ENCODE data around the gene RPS6KA2. TPM values are rescaled to one million over a fixed set of nuclear protein-coding genes. Genes with fewer than 3 reads are reported as not detected.

The RPS6KA2 gene
- 100 to 1,000 TPM in 1 of 2 donors, 10 to 100 TPM in 1; 78.6 to 131 TPM for total RNA-seq

DNA sequence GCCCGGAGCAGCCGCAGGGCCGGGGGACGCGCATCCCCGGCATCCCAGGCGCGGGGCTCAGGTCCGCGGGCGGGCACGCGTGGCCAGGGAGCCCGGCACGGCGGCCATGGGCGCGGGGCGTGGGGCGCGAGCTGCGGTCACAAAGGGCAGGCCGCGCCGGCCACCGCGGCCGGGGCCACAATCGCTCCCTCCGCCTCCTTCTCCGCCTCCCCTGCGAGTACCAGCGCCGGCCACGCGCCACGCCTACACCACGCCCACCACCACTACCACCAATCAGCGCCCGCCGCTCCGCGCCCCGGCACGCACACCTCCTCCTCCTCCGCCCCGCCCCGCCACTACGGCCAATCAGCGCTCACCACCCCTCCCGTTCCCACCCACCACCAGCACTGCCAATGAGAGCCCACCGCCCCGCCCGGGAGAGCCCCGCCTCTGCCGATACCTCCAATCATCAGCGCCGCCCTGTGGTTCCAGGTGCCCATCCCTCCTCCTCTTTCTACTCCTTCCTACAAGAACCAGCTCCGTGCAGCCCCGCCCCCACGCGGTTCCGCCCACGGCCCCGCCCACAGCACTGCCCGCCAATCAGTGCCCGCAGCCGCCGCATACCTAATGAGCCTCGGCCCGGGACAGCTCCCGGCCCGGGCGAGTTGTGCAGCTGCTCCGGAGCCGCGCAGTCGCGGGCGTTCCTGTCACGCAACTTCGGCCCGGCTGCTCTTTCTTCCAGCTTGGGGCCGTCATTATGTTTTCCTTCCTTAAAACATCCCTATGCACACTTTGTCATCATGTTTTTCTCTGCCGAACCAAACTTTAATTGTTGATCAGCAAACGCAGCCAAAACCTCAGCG, at the start of gene RPS6KA2:
RPS6KA2 (minus strand) TSS at position 219 of the 842 bp plus-strand sequence. CDS start 232 bp downstream, outside the sequence.
- TF ChIP-seq CTCF (IDR thresholded peaks at IDR 0.05): peak in 1 of 2 donors; percentile 12
- peak; percentile 100 for DNase-seq (ENCODE audit: low spot score)
- Histone ChIP-seq H3K36me3 (no peaks in the 10 kb centered on the region), H3K27me3 (no peaks in the 10 kb centered on the region), H3K9me3 (no peaks in the 10 kb centered on the region), H3K27ac (peak within 1 kb of the TSS; percentile 92 to 98), H3K4me3 (peak within 1 kb of the TSS; percentile 82 to 93), H3K4me1 (peaks cover 0 to 55% of the 10 kb centered on the region in 2 donors)

- DNase-seq (ENCODE audit: low spot score): no peak
- H3K4me3 ChIP-seq: no peak overlapping the region
- peaks cover 0 to 19% of the 10 kb centered on the region in 2 donors for H3K4me1 ChIP-seq
- no peaks in the 10 kb centered on the region for H3K27me3 ChIP-seq
- TF ChIP-seq CTCF (IDR thresholded peaks at IDR 0.05): peak in 1 of 2 donors; percentile 26
- no peaks in the 10 kb centered on the region for H3K36me3 ChIP-seq
- no peaks in the 10 kb centered on the region for H3K9me3 ChIP-seq
- peak overlapping the region in 1 of 2 donors; percentile 23 for H3K27ac ChIP-seq
These were observed 49.3 kb upstream of the RPS6KA2 start for GRCh38 chr6:166676270-166676860.

DNA sequence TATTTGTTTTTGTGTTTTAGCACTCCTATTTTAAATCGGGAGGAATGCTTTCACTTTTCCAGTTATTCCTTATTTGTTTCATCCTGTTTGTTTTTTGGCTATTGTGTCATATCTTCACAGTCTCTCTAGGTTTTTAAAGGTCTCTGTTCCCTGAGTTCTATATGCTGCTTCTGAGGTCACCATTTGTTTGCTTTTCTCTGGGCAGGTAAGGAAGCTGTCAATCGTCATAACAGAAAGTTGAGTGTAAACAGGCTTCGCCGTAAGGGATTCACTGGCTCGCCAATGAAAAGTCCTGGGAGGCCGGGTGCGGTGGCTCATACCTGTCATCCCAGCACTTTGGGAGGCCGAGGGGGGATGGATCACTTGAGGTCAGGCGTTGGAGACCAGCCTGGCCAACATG, 48.7 kb upstream of the RPS6KA2 start:
- H3K4me1 ChIP-seq: peaks cover 0 to 19% of the 10 kb centered on the region in 2 donors
- no peak overlapping the region for H3K4me3 ChIP-seq
- no peaks in the 10 kb centered on the region for H3K36me3 ChIP-seq
- no peak for TF ChIP-seq CTCF (IDR thresholded peaks at IDR 0.05)
- H3K27ac ChIP-seq: no peak overlapping the region
- H3K9me3 ChIP-seq: no peaks in the 10 kb centered on the region
- no peak for DNase-seq (ENCODE audit: low spot score)
- H3K27me3 ChIP-seq: no peaks in the 10 kb centered on the region

DNA sequence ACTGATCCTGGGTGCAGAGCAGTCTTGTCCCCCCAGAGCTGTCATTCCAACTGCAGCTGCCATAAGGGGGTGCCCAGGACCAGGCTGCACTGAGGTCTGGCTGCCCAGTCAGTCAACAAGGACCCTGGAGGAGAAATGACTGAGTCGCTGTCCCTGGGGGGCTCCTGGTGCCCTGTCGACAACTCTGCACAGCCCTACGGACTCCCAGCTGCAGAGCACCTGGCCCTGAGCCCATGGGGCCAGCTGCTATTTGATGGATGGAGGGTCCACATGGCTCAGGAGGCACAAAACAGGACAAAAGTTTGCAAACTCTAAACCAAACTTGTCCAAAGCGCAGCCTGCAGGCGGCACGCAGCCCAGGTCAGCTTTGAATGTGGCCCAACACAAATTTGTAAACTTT, 46.3 kb upstream of the RPS6KA2 start:
- TF ChIP-seq CTCF (IDR thresholded peaks at IDR 0.05): no peak
- no peak for DNase-seq (ENCODE audit: low spot score)

GRCh38 chr6:166672624-166673206, 45.7 kb upstream of the RPS6KA2 start:
- no peaks in the 10 kb centered on the region for H3K27me3 ChIP-seq
- no peak for TF ChIP-seq CTCF (IDR thresholded peaks at IDR 0.05)
- no peaks in the 10 kb centered on the region for H3K9me3 ChIP-seq
- no peak overlapping the region for H3K4me3 ChIP-seq
- H3K36me3 ChIP-seq: no peaks in the 10 kb centered on the region
- no peak for DNase-seq (ENCODE audit: low spot score)
- H3K27ac ChIP-seq: no peak overlapping the region
- H3K4me1 ChIP-seq: peaks cover 0 to 19% of the 10 kb centered on the region in 2 donors

More for the DNA sequence above, 46.3 kb upstream of the RPS6KA2 start:
- Histone ChIP-seq H3K4me3 (no peak overlapping the region), H3K36me3 (no peaks in the 10 kb centered on the region), H3K27ac (no peak overlapping the region), H3K27me3 (no peaks in the 10 kb centered on the region), H3K9me3 (no peaks in the 10 kb centered on the region), H3K4me1 (peaks cover 0 to 19% of the 10 kb centered on the region in 2 donors)

Measured in right atrium auricular region (tissue), 2 donors.